Ishikawa (cell line): ENCODE results near the gene PCSK4.

Experiments
- CEBPB ChIP-seq: IDR thresholded peaks from 2 replicates; pipeline ENCODE4 v1.6.1; 2012
- CREB1 ChIP-seq: IDR thresholded peaks from 2 replicates; pipeline ENCODE4 v1.6.1; 2012; ENCODE audit warnings: low read depth
- EGR1 ChIP-seq: IDR thresholded peaks from 2 replicates; pipeline ENCODE4 v1.6.1; 2012
- EP300 ChIP-seq: IDR thresholded peaks from 2 replicates; pipeline ENCODE4 v1.6.1; 2012; ENCODE audit warnings: borderline replicate concordance
- FOXM1 ChIP-seq: IDR thresholded peaks from 2 replicates; pipeline ENCODE4 v1.6.1; 2012; ENCODE audit warnings: low read depth, borderline replicate concordance
- NFIC ChIP-seq: IDR thresholded peaks from 2 replicates; pipeline ENCODE4 v1.6.1; 2012
- RAD21 ChIP-seq: IDR thresholded peaks from 2 replicates; pipeline ENCODE4 v1.6.1; 2012; ENCODE audit warnings: low read depth
- TAF1 ChIP-seq: IDR thresholded peaks from 2 replicates; pipeline ENCODE4 v1.6.1; 2012; ENCODE audit warnings: low read depth, mild to moderate bottlenecking
- TCF12 ChIP-seq: IDR thresholded peaks from 2 replicates; pipeline ENCODE4 v1.6.1; 2012; ENCODE audit warnings: low read depth
- TEAD4 ChIP-seq: IDR thresholded peaks from 2 replicates; pipeline ENCODE4 v1.6.1; 2012
- YY1 ChIP-seq: IDR thresholded peaks from 2 replicates; pipeline ENCODE4 v1.6.1; 2012; ENCODE audit warnings: low read depth
- ZBTB7A ChIP-seq: IDR thresholded peaks from 2 replicates; pipeline ENCODE4 v1.6.1; 2012; ENCODE audit warnings: low read depth
- TF ChIP-seq, protein P1 (sequence below): IDR thresholded peaks from 2 replicates; pipeline ENCODE4 v1.6.1; 2012; ENCODE audit warnings: low read depth, mild to moderate bottlenecking
- TF ChIP-seq, protein P2 (sequence below): IDR thresholded peaks from 2 replicates; pipeline ENCODE4 v1.6.1; 2012
- TF ChIP-seq, protein P3 (sequence below): IDR thresholded peaks from 2 replicates; pipeline ENCODE4 v1.6.1; 2012

PCSK4 gene

DNA sequence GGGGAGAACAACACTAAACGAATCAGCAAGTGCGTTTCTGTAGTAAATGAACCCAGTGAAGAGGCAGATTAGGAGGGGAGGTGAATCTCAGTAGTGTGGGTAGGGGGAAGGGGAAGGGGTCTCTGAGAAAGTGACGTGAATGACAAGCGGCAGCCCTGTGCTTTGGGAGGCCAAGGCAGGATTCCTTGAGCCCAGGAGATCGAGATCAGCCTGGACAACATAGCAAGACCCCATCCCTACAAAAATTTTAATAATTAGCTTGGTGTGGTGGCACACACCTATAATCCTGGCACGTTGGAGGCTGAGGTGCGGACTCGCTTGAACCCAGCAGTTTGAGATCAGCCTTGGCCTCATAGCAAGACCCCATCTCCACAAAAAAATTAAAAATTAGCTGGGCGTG is 41.9 kb upstream of the PCSK4 start:
- TF ChIP-seq, protein P1, sequence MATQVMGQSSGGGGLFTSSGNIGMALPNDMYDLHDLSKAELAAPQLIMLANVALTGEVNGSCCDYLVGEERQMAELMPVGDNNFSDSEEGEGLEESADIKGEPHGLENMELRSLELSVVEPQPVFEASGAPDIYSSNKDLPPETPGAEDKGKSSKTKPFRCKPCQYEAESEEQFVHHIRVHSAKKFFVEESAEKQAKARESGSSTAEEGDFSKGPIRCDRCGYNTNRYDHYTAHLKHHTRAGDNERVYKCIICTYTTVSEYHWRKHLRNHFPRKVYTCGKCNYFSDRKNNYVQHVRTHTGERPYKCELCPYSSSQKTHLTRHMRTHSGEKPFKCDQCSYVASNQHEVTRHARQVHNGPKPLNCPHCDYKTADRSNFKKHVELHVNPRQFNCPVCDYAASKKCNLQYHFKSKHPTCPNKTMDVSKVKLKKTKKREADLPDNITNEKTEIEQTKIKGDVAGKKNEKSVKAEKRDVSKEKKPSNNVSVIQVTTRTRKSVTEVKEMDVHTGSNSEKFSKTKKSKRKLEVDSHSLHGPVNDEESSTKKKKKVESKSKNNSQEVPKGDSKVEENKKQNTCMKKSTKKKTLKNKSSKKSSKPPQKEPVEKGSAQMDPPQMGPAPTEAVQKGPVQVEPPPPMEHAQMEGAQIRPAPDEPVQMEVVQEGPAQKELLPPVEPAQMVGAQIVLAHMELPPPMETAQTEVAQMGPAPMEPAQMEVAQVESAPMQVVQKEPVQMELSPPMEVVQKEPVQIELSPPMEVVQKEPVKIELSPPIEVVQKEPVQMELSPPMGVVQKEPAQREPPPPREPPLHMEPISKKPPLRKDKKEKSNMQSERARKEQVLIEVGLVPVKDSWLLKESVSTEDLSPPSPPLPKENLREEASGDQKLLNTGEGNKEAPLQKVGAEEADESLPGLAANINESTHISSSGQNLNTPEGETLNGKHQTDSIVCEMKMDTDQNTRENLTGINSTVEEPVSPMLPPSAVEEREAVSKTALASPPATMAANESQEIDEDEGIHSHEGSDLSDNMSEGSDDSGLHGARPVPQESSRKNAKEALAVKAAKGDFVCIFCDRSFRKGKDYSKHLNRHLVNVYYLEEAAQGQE = no peak
- no peak for TF ChIP-seq ZBTB7A
- TF ChIP-seq, protein P2, sequence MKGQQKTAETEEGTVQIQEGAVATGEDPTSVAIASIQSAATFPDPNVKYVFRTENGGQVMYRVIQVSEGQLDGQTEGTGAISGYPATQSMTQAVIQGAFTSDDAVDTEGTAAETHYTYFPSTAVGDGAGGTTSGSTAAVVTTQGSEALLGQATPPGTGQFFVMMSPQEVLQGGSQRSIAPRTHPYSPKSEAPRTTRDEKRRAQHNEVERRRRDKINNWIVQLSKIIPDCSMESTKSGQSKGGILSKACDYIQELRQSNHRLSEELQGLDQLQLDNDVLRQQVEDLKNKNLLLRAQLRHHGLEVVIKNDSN = no peak
- TF ChIP-seq TEAD4 = no peak
- no peak for TF ChIP-seq CEBPB
- no peak for TF ChIP-seq NFIC
- TF ChIP-seq EGR1 = no peak
- TF ChIP-seq CREB1 = no peak
- no peak for TF ChIP-seq TAF1
- no peak for TF ChIP-seq EP300
- TF ChIP-seq TCF12 = no peak
- no peak for TF ChIP-seq YY1
- TF ChIP-seq FOXM1 = no peak
- TF ChIP-seq, protein P3, sequence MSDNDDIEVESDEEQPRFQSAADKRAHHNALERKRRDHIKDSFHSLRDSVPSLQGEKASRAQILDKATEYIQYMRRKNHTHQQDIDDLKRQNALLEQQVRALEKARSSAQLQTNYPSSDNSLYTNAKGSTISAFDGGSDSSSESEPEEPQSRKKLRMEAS = no peak
- no peak for TF ChIP-seq RAD21

DNA sequence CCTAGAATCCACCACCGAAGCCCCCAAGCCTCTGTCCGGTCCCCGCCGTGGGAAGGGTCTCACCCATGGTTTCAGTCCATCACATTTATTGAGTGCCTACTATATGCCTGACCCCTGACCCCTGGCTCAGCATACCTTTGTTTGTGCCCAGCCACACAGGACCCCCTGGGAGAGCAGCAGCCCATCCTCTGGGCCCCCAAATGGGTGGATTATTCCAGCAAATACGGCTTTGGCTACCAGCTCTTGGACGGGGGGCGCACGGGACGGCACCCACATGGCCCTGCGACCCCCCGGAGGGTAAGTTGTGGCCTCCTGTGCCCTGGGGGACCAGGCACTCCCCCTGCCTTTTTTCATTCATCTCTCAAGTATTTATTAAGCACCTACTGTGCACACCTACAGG is 41.4 kb upstream of the PCSK4 start:
- TF ChIP-seq CEBPB (no peak), NFIC (no peak), TEAD4 (no peak)

DNA sequence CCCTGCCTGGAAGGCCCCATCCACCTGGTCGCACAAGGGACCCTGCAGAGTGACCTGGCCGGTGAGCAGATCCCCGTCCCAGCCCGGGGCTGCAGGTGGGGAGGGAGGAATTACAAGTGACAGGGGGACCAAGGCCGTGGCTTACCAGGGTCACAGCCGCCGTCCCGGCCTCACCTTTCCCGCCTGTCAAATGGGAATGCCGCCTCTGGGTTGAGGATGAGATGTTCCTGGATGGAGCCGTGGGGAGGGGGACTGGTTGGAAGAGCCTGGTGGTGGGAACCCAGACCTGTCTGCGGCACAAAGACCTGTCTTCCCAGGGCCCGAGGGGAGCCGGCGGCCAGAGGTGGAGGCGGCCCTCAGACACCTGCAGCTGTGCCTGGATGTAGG is 39.3 kb upstream of the PCSK4 start:
- TF ChIP-seq TCF12 (no peak), ZBTB7A (no peak), CEBPB (no peak), TEAD4 (no peak), EP300 (no peak), EGR1 (no peak)

DNA sequence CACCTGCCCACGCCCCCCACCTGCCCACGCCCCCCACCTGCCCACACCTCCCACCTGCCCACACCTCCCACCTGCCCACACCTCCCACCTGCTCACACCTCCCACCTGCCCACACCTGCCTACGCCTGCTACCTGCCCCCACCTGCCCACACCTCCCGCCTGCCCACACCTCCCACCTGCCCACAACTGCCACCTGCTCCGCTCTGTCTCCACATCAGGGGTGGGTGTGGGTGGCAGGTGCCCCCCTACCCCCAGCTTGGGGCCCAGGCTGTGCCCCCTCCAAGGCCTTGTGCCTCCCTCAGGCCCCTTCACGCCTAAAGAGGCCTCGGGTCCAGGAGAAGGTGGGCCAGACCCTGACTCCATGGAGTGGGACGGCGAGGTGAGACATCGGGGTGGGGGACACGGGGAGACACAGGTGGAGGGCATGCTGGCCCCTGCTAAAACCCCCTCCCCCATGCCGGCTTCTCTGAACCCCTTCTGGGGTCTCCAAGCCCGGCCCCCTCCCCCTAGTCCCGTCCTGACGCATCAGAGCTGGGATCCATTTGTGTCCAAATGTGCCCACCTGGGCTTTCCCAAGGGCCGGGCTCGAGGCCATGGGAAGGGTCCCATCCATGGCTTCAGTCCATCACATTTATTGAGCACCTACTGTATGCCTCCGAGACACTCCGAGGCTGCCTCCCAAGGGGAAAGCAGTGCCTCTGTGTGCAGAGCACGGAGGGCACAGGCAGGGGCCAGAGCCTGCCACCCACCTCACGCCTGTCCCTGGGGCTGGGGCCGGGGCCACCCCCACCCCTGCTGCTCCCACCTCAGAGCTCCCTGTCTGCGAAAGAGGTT is 38.7 kb upstream of the PCSK4 start:
- TF ChIP-seq, protein P2 = no peak
- TF ChIP-seq EP300 (no peak), TEAD4 (no peak), TAF1 (no peak), FOXM1 (no peak), TCF12 (no peak), CEBPB (no peak), RAD21 (no peak), EGR1 (no peak), NFIC (no peak), CREB1 (no peak), ZBTB7A (no peak)
- TF ChIP-seq, protein P3 = no peak

DNA sequence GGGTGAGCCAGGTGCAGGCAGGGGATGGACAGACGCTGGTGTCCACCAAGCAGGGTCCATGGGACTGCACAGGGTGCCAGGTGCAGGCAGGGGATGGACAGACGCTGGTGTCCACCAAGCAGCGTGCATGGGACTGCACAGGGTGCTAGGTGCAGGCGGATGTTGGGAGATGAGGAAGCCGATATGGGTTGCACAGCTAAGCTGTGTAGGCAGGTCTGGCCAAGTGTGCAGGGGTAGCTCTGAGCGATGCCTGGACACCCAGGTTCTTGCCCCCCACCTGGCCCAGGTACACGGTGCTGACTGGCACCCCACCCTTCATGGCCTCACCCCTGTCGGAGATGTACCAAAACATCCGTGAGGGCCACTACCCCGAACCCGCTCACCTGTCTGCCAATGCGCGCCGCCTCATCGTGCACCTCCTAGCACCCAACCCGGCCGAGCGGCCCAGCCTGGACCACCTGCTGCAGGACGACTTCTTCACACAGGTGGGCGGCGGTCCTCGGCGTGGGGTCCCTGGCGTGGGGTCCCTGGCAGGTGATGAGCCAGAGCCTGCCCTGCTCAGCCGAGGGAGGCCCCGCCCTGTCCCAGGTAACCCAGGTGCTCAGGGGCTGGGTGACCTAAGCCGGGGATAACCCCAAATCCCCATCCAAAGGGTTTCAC is 37.6 kb upstream of the PCSK4 start:
- TF ChIP-seq CEBPB (no peak), ZBTB7A (no peak), NFIC (no peak), TEAD4 (no peak), EGR1 (no peak), TAF1 (no peak), YY1 (no peak), RAD21 (no peak), TCF12 (no peak), EP300 (no peak), FOXM1 (no peak), CREB1 (no peak)
- TF ChIP-seq, protein P1 = no peak
- TF ChIP-seq, protein P2 = no peak
- TF ChIP-seq, protein P3 = no peak
